HUES6 (cell line): Measurements from ENCODE around the gene SPATA2.
"Not testable (repeated sequence)": the region's sequence is repeated elsewhere in the genome, so short reads cannot be mapped to it uniquely, and the experiment has no call there.

Source experiments
- H3K27ac ChIP-seq: 2 replicates; pipeline ENCODE4 v1.7.0; 2013; ENCODE audit warnings: low read depth, mild to moderate bottlenecking, low read length, inconsistent platforms
- H3K27me3 ChIP-seq: 2 replicates; pipeline ENCODE4 v1.6.1; 2013; ENCODE audit warnings: low read length; ENCODE audit not compliant: control insufficient read depth, insufficient read depth
- H3K36me3 ChIP-seq: 2 replicates; pipeline ENCODE4 v1.6.1; 2013; ENCODE audit warnings: low read length; ENCODE audit not compliant: control insufficient read depth, insufficient read depth
- H3K4me1 ChIP-seq: 2 replicates; pipeline ENCODE4 v1.6.1; 2013; ENCODE audit warnings: low read length; ENCODE audit not compliant: control insufficient read depth, insufficient read depth
- H3K4me3 ChIP-seq: 2 replicates; pipeline ENCODE4 v1.5.1; 2013; ENCODE audit warnings: low read depth, low read length
- H3K9ac ChIP-seq: one replicate; pipeline ENCODE4 v1.6.1; 2013; ENCODE audit warnings: mild to moderate bottlenecking, low read length
- H3K9me3 ChIP-seq: 2 replicates; pipeline ENCODE4 v1.6.1; 2013; ENCODE audit warnings: low read depth, low read length; ENCODE audit not compliant: control insufficient read depth, insufficient read depth

SPATA2 gene, protein sequence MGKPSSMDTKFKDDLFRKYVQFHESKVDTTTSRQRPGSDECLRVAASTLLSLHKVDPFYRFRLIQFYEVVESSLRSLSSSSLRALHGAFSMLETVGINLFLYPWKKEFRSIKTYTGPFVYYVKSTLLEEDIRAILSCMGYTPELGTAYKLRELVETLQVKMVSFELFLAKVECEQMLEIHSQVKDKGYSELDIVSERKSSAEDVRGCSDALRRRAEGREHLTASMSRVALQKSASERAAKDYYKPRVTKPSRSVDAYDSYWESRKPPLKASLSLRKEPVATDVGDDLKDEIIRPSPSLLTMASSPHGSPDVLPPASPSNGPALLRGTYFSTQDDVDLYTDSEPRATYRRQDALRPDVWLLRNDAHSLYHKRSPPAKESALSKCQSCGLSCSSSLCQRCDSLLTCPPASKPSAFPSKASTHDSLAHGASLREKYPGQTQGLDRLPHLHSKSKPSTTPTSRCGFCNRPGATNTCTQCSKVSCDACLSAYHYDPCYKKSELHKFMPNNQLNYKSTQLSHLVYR

DNA sequence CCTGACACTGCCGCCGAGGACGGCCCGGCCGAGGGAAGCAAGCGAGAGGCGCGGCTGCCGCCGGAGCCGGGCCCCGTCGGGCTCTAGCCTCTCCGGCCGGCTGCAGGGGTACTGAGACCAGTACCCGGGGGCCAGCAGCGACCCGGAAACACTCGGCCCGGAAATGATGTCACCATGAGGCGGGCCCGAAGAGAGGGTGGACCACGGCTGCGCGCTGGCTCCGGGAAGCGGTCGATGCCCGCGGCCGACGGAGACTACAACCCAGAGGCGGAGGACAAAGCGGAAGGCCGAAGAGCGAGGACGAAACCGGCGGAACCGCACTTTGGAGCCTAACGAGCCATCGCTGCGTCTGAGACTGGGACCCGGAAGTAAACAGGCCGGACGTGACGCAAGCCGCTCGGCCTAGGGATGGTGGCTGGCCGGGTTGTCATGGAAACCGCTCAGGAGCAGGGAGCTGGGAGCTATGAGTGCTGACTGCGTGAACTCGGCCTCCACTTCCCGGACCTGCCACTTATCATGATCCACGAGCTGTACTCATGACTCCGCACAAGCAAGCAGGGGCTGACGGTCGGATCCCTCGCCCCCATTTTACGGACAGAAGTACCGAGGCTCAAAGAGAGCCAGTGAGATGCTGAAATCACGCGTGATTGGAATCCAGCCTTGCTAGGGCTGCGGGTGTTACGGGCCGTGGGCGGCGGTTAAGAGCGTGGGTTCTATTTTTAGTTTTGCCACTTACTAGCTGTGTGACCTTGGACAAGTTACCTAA is at the start of gene SPATA2:
SPATA2 (minus strand) TSS at position 150 of the 766 bp plus-strand sequence. CDS start 7,039 bp downstream, outside the sequence.
- no peaks in the 10 kb centered on the region for H3K36me3 ChIP-seq

DNA sequence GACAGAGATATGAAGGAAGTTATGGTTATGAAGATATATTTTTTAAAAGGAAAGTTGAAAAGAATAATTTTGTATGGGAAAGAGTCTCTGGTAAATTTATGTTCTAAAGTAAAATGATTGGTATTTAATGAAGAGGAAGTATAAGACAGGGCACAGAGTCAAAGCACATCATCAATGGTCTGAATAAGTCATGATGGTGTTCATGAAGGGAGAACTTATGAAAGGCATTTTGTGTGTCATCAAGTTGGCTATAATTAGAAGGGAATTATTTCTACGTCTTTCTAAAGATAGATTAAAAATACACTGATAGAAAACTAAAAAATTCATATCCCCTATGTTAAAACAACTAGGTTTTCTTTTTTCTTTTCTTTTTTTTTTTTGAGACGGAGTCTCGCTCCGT is 46.1 kb upstream of the SPATA2 start:
- H3K4me3 ChIP-seq: no peak overlapping the region
- H3K9me3 ChIP-seq: no peaks in the 10 kb centered on the region
- H3K9ac ChIP-seq: no peak overlapping the region
- H3K27ac ChIP-seq: no peak overlapping the region
- H3K36me3 ChIP-seq: peaks cover 13% of the 10 kb centered on the region
- H3K27me3 ChIP-seq: no peaks in the 10 kb centered on the region
- H3K4me1 ChIP-seq: no peaks in the 10 kb centered on the region

More for the DNA sequence above, at the start of gene SPATA2:
- Histone ChIP-seq H3K9me3 (no peaks in the 10 kb centered on the region), H3K27me3 (no peaks in the 10 kb centered on the region), H3K27ac (peak within 1 kb of the TSS; percentile 100), H3K4me3 (peak within 1 kb of the TSS; percentile 88), H3K9ac (peak within 1 kb of the TSS; percentile 98), H3K4me1 (peaks cover 6% of the 10 kb centered on the region)

DNA sequence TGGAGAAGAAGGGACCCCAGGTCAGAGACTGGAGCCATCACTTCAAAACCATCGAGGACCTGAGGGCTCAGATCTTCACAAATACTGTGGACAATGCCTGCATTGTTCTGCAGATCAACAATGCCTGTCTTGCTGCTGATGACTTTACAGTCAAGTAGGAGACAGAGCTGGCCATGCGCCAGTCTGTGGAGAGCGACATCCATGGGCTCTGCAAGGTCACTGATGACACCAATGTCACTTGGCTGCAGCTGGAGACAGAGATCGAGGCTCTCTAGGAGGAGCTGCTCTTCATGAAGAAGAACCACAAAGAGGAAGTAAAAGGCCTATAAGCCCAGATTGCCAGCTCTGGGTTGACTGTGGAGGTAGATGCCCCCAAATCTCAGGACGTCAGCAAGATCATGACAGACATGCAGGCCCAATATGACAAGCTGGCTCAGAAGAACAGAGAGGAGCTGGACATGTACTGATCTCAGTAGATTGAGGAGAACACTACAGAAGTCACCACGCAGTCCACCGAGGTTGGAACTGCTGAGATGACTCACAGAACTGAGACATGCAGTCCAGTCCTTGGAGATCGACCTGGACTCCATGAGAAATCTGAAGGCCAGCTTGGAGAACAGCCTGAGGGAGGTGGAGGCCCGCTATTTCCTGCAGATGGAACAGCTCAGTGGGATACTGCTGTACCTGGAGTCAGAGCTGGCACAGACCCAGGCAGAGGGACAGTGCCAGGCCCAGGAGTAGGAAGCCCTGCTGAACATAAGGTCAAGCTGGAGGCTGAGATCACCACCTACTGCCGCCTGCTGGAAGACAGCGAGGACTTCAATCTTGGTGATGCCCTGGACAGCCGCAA is 42.0 kb upstream of the SPATA2 start:
- H3K9me3 ChIP-seq, H3K4me3 ChIP-seq, H3K27me3 ChIP-seq, H3K4me1 ChIP-seq, H3K9ac ChIP-seq, H3K27ac ChIP-seq: not testable (repeated sequence)
- peaks cover 49% of the 10 kb centered on the region for H3K36me3 ChIP-seq

DNA sequence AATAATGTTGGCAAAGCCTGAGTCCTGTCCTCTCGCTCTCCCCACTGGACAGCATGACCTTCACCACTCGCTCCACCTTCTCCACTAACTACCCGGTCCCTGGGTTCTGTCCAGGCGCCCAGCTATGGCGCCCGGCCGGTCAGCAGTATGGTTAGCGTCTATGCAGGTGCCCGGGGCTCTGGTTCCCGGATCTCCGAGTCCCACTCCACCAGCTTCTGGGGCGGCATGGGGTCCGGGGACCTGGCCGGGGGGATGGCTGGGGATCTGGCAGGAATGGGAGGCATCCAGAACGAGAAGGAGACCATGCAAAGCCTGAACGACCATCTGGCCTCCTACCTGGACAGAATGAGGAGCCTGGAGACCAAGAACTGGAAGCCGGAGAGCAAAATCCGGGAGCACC is 41.4 kb upstream of the SPATA2 start:
- H3K9me3 ChIP-seq: no peaks in the 10 kb centered on the region
- no peak overlapping the region for H3K4me3 ChIP-seq
- no peak overlapping the region for H3K9ac ChIP-seq
- no peaks in the 10 kb centered on the region for H3K27me3 ChIP-seq
- peaks cover 55% of the 10 kb centered on the region for H3K36me3 ChIP-seq
- no peak overlapping the region for H3K27ac ChIP-seq
- no peaks in the 10 kb centered on the region for H3K4me1 ChIP-seq

DNA sequence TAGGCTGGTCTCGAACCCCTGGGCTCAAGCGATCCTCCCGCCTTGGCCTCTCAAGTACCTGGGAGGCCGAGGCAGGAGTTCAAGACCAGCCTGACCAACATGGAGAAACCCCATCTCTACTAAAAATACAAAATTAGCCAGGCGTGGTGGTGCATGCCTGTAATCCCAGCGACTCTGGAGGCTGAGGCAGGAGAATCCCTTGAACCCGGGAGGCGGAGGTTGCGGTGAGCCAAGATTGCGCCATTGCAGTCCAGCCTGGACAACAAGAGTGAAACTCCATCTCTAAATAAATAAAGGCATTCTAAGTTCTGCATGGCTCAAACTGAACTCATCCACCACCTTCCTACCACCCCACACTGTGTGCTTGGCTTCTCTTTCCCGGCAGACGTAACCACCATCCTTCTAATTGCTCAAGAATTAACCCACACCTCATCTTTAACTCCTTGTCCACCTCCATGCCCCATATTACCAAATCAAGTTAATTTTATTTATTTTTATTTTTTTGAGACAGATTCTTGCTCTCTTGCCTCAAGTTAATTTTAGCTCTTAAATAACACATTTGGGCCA is 40.6 kb upstream of the SPATA2 start:
- not testable (repeated sequence) for H3K9me3 ChIP-seq, H3K27me3 ChIP-seq, H3K4me3 ChIP-seq, H3K9ac ChIP-seq, H3K27ac ChIP-seq, H3K4me1 ChIP-seq
- H3K36me3 ChIP-seq: peaks cover 61% of the 10 kb centered on the region

DNA sequence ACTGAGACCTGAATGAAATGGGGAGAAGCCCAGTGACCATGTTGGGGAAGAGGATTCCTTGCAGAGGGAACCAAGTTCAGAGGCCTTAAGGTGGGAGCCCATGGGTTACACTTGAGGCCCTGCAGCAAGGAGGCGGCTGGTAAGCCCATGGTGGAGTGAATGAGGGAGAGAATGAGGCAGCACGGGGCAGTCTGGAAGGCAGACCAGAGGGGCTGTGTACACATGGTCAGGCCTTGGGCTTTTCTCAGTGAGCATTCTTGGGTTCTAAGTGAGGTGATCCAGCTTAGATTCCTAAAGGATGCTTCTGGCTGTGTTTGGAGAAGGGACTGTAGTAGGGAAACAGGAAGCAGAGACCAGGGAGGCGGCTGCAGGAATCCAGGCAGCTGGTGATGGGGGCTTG is 39.8 kb upstream of the SPATA2 start:
- H3K4me3 ChIP-seq: no peak overlapping the region
- peaks cover 69% of the 10 kb centered on the region for H3K36me3 ChIP-seq
- H3K4me1 ChIP-seq: no peaks in the 10 kb centered on the region
- no peak overlapping the region for H3K27ac ChIP-seq
- no peaks in the 10 kb centered on the region for H3K27me3 ChIP-seq
- no peaks in the 10 kb centered on the region for H3K9me3 ChIP-seq
- H3K9ac ChIP-seq: no peak overlapping the region

DNA sequence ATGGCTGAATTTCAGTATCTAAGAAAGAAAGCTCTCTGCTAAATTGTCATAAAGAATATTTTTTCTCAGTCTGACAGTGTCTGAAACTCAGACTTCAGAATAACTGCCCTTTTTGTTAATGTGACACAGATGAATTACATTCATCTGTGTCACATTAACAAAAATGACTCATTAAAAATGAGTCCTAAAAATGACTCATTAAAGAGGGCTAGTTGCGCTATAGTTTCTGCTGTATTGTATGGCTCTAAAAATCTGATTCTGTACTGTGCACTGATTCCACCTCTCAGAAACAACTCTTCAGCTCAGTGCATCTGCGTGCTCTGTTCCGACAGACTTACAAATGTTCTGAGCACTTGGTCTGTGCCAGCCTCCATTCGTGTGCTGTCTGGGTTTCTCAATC is 35.8 kb upstream of the SPATA2 start:
- Histone ChIP-seq H3K27me3 (no peaks in the 10 kb centered on the region), H3K9ac (no peak overlapping the region), H3K9me3 (no peaks in the 10 kb centered on the region), H3K4me1 (no peaks in the 10 kb centered on the region), H3K36me3 (peaks cover 91% of the 10 kb centered on the region), H3K4me3 (no peak overlapping the region), H3K27ac (no peak overlapping the region)

DNA sequence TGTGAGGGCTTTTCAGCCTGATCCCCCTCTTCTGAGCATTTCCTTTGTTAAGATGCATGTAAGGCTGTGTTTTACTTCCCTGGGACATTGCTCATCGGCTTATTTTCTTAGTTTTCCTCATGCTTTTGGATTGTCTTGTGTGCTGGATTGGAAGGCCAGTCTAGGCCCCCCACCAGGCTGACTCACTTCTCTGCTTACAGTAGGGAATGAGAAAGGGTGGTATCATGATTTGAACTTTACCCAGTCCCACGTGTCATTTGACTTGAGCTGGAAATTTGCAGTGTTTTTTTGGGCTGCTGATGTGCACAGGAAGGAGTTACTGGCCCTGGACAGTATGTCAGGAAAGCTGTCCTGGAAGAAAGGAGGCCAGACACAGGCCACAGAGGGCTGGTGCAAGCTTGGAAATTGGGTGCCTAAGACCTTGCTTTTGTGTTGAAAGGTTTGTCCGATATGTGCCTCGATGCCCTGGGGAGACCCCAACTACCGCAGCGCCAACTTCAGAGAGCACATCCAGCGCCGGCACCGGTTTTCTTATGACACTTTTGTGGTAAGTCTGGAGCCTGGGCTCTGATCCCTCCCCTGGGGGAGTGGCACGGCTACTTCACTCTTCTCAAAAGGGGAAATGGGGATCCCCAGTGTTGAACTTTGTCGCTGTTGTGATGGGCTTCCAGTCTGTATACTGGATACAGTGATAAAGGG is 33.6 kb upstream of the SPATA2 start:
- H3K9me3 ChIP-seq: no peaks in the 10 kb centered on the region
- H3K4me1 ChIP-seq: no peaks in the 10 kb centered on the region
- H3K4me3 ChIP-seq: no peak overlapping the region
- H3K9ac ChIP-seq: no peak overlapping the region
- H3K27ac ChIP-seq: no peak overlapping the region
- peaks cover 92% of the 10 kb centered on the region for H3K36me3 ChIP-seq
- H3K27me3 ChIP-seq: no peaks in the 10 kb centered on the region

DNA sequence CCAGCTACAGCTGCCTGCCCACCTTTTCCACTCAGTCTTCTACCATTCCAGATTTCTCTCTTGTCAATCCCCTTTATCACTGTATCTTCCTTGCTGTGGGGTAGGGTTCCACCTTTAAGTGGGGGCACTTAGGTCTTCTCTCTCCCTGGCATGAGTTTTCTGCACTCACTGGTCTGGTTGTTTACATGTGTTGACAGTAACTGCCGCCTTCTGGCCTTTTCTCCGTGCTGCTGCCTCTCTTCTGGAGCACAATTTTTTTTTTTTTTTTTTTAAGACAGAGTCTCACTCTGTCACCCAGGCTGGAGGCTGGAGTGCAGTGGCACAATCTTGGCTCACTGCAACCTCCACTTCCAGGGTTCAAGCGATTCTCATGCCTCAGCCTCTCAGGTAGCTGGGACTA is 32.8 kb upstream of the SPATA2 start:
- H3K9me3 ChIP-seq: no peaks in the 10 kb centered on the region
- no peaks in the 10 kb centered on the region for H3K27me3 ChIP-seq
- no peak overlapping the region for H3K4me3 ChIP-seq
- no peak overlapping the region for H3K9ac ChIP-seq
- no peaks in the 10 kb centered on the region for H3K4me1 ChIP-seq
- peaks cover 87% of the 10 kb centered on the region for H3K36me3 ChIP-seq
- H3K27ac ChIP-seq: no peak overlapping the region
